HEK293 (cell line): ENCODE results near the gene DGCR6L.
"Not testable (repeated sequence)": the region's sequence is repeated elsewhere in the genome, so short reads cannot be mapped to it uniquely, and the experiment has no call there.

ENCODE experiments used
- CTCF ChIP-seq: fragments of 450-650 bp; formaldehyde crosslinking; IDR thresholded peaks from 2 replicates; pipeline ENCODE4 v1.5.1; 2016; ENCODE audit warnings: missing biosample characterization, missing genetic modification characterization
- MEIS1 ChIP-seq: sonication (generic); formaldehyde crosslinking; IDR thresholded peaks from 2 replicates; pipeline ENCODE4 v1.8.1; 2022; ENCODE audit warnings: missing genetic modification reagents, mild to moderate bottlenecking, borderline replicate concordance
- PATZ1 ChIP-seq: fragments of 450-650 bp; formaldehyde crosslinking; IDR thresholded peaks from 2 replicates; pipeline ENCODE4 v1.5.1; 2016; ENCODE audit warnings: missing biosample characterization, missing genetic modification characterization
- SALL2 ChIP-seq: fragments of 450-650 bp; formaldehyde crosslinking; IDR thresholded peaks from 2 replicates; pipeline ENCODE4 v1.5.0; 2017; ENCODE audit warnings: missing biosample characterization, mild to moderate bottlenecking, missing genetic modification characterization, borderline replicate concordance
- SP2 ChIP-seq: fragments of 450-650 bp; formaldehyde crosslinking; IDR thresholded peaks from 2 replicates; pipeline ENCODE4 v1.5.1; 2016; ENCODE audit warnings: missing biosample characterization, missing genetic modification characterization
- ZBTB48 ChIP-seq: fragments of 450-650 bp; formaldehyde crosslinking; IDR thresholded peaks from 2 replicates; pipeline ENCODE4 v1.5.1; 2016; ENCODE audit warnings: missing biosample characterization, missing genetic modification characterization
- ZBTB8A ChIP-seq: fragments of 450-650 bp; formaldehyde crosslinking; IDR thresholded peaks from 2 replicates; pipeline ENCODE4 v1.5.1; 2016; ENCODE audit warnings: missing biosample characterization, missing genetic modification characterization
- ZFP3 ChIP-seq: fragments of 450-650 bp; formaldehyde crosslinking; IDR thresholded peaks from 2 replicates; pipeline ENCODE4 v1.5.1; 2016; ENCODE audit warnings: low read depth, missing biosample characterization, missing genetic modification characterization
- ZNF416 ChIP-seq: fragments of 450-650 bp; formaldehyde crosslinking; IDR thresholded peaks from 2 replicates; pipeline ENCODE4 v1.5.1; 2016; ENCODE audit warnings: missing biosample characterization, missing genetic modification characterization
- ZNF449 ChIP-seq: fragments of 450-650 bp; formaldehyde crosslinking; IDR thresholded peaks from 2 replicates; pipeline ENCODE4 v1.5.1; 2017; ENCODE audit warnings: missing biosample characterization, mild to moderate bottlenecking, missing genetic modification characterization, moderate library complexity
- ZNF639 ChIP-seq: fragments of 450-650 bp; formaldehyde crosslinking; IDR thresholded peaks from 2 replicates; pipeline ENCODE4 v1.5.1; 2016; ENCODE audit warnings: missing biosample characterization, missing genetic modification characterization
- ZSCAN23 ChIP-seq: fragments of 450-650 bp; formaldehyde crosslinking; IDR thresholded peaks from 2 replicates; pipeline ENCODE4 v1.5.1; 2016; ENCODE audit warnings: missing biosample characterization, missing genetic modification characterization

GRCh38 chr22:20362403-20362802, 42.5 kb upstream of the DGCR6L start:
- TF ChIP-seq CTCF (tag by site-specific recombination); ZNF416 (tag by site-specific recombination); MEIS1 (CRISPR knock-in tag); ZBTB8A (tag by site-specific recombination); ZFP3; ZSCAN23; ZNF449; SALL2 (tag by site-specific recombination); ZNF639 (tag by site-specific recombination); ZBTB48 (tag by site-specific recombination); SP2 (tag by site-specific recombination); PATZ1 (tag by site-specific recombination): not testable (repeated sequence)
